Measurements from ENCODE around the gene BLTP1. TPM values are rescaled to one million over a fixed set of nuclear protein-coding genes. Genes with fewer than 3 reads are reported as not detected.
"Not testable (repeated sequence)": the region's sequence is repeated elsewhere in the genome, so short reads cannot be mapped to it uniquely, and the experiment has no call there.

The BLTP1 gene
- total RNA-seq, 1 experiment from 2014 or later = 25.4 TPM

GRCh38 chr4:122107680-122108079 lies 44.5 kb upstream of the BLTP1 start:
- Histone ChIP-seq H3K9me3 (ENCODE audit: control insufficient read depth in 1 of 2, insufficient read depth in 1 of 2, low read depth in 1 of 2, low read length in 2 of 2) (no peaks in the 10 kb centered on the region), H3K4me3 (replicated peaks in 1 of 2; ENCODE audit: low read depth in 1 of 2, low read length in 2 of 2) (no peak overlapping the region), H3K79me2 (ENCODE audit: insufficient read depth, low read length) (no peaks in the 10 kb centered on the region), H4K20me1 (ENCODE audit: insufficient read depth) (no peaks in the 10 kb centered on the region), H3K36me3 (ENCODE audit: control insufficient read depth in 1 of 2, insufficient read depth in 2 of 2, low read length in 2 of 2) (no peaks in the 10 kb centered on the region), H3K9me2 (ENCODE audit: insufficient read depth) (no peaks in the 10 kb centered on the region), H3K27me3 (ENCODE audit: insufficient read depth, low read length) (no peaks in the 10 kb centered on the region), H3K4me1 (ENCODE audit: control insufficient read depth in 1 of 2, insufficient read depth in 2 of 2, low read length in 2 of 2) (peaks cover 0 to 2% of the 10 kb centered on the region in 2 experiments; a peak in 1 of 4 replicates), H3K4me2 (ENCODE audit: low read length) (no peak overlapping the region), H2AFZ (ENCODE audit: low read depth, low read length, poor library complexity, severe bottlenecking) (no peak overlapping the region), H3K27ac (ENCODE audit: low read depth, low read length) (no peak overlapping the region), H3K9ac (ENCODE audit: low read length) (no peak overlapping the region)
- DNase-seq (ENCODE audit: low read depth, low spot score) (no peak), ATAC-seq (no peak)
- intact Hi-C loops (cut with micrococcal nuclease) = no loop called here
- TF ChIP-seq POLR2A (IDR thresholded peaks at IDR 0.05; ENCODE audit: borderline replicate concordance, extremely low read depth, insufficient read depth, insufficient read length) (no peak), CBX3 (IDR thresholded peaks at IDR 0.05; ENCODE audit: low read depth) (no peak), ZNF274 (IDR thresholded peaks at IDR 0.05; ENCODE audit: low read depth, low read length) (no peak), FOSL1 (IDR thresholded peaks at IDR 0.05; ENCODE audit: low read depth) (no peak), POLR2AphosphoS5 (IDR thresholded peaks at IDR 0.05; ENCODE audit: low read depth, low read length) (no peak), ELF1 (IDR thresholded peaks at IDR 0.05; ENCODE audit: borderline replicate concordance, low read depth) (no peak)
- ChIA-PET RAD21 (ENCODE audit: low non-redundant PET in 1 of 2, low total read pairs in 2 of 2, uncharacterized antibody in 2 of 2, unreplicated experiment in 2 of 2) (no interaction called here), CTCF (no interaction called here), POLR2A (no interaction called here)
- BruUV-seq (replicated peaks) = no TSS peak

- DNase-seq (ENCODE audit: low read depth, low spot score); POLR2A ChIA-PET; RAD21 ChIA-PET (ENCODE audit: low non-redundant PET in 1 of 2, low total read pairs in 2 of 2, uncharacterized antibody in 2 of 2, unreplicated experiment in 2 of 2); intact Hi-C loops (cut with micrococcal nuclease); H3K9me2 ChIP-seq (ENCODE audit: insufficient read depth); H3K36me3 ChIP-seq (ENCODE audit: control insufficient read depth in 1 of 2, insufficient read depth in 2 of 2, low read length in 2 of 2); H3K79me2 ChIP-seq (ENCODE audit: insufficient read depth, low read length); H3K4me2 ChIP-seq (ENCODE audit: low read length); H2AFZ ChIP-seq (ENCODE audit: low read depth, low read length, poor library complexity, severe bottlenecking); H3K4me1 ChIP-seq (ENCODE audit: control insufficient read depth in 1 of 2, insufficient read depth in 2 of 2, low read length in 2 of 2); H3K27me3 ChIP-seq (ENCODE audit: insufficient read depth, low read length); H3K27ac ChIP-seq (ENCODE audit: low read depth, low read length); H4K20me1 ChIP-seq (ENCODE audit: insufficient read depth); H3K9me3 ChIP-seq (ENCODE audit: control insufficient read depth in 1 of 2, insufficient read depth in 1 of 2, low read depth in 1 of 2, low read length in 2 of 2); ATAC-seq; BruUV-seq (replicated peaks); H3K4me3 ChIP-seq (replicated peaks in 1 of 2; ENCODE audit: low read depth in 1 of 2, low read length in 2 of 2); CTCF ChIA-PET; H3K9ac ChIP-seq (ENCODE audit: low read length): not testable (repeated sequence)
Observed at GRCh38 chr4:122110304-122110703, 41.8 kb upstream of the BLTP1 start.

All from HCT116 (cell line).